Trophoblast cell (in vitro differentiated cells and primary cell): ENCODE measurements around the gene GRB7.

ENCODE experiments used
- DNase-seq, 2 donors: peaks; one replicate each; pipeline ENCODE4 v3.0.0-alpha.2; 2016
- H2AFZ ChIP-seq: 2 replicates; pipeline ENCODE4 v1.6.1; 2013; ENCODE audit warnings: low read length, moderate library complexity, mild to moderate bottlenecking; ENCODE audit not compliant: insufficient read depth, poor library complexity
- H2AK5ac ChIP-seq: 2 replicates; pipeline ENCODE4 v1.6.1; 2013; ENCODE audit warnings: mild to moderate bottlenecking, low read length
- H2BK120ac ChIP-seq: 2 replicates; pipeline ENCODE4 v1.6.1; 2013; ENCODE audit warnings: low read length, mild to moderate bottlenecking, moderate library complexity; ENCODE audit not compliant: insufficient read depth, poor library complexity
- H2BK12ac ChIP-seq: 2 replicates; pipeline ENCODE4 v1.6.1; 2013; ENCODE audit warnings: mild to moderate bottlenecking, low read length, moderate library complexity
- H2BK5ac ChIP-seq: 2 replicates; pipeline ENCODE4 v1.6.1; 2013; ENCODE audit warnings: low read length, low read depth, moderate library complexity, mild to moderate bottlenecking; ENCODE audit not compliant: poor library complexity
- H3K14ac ChIP-seq: 2 replicates; pipeline ENCODE4 v1.6.1; 2013; ENCODE audit warnings: mild to moderate bottlenecking, low read length
- H3K18ac ChIP-seq: 2 replicates; pipeline ENCODE4 v1.6.1; 2013; ENCODE audit warnings: mild to moderate bottlenecking, low read length
- H3K23ac ChIP-seq: 2 replicates; pipeline ENCODE4 v1.6.1; 2013; ENCODE audit warnings: low read length
- H3K27ac ChIP-seq: 2 replicates; pipeline ENCODE4 v1.5.1; 2013; ENCODE audit warnings: low read depth, mild to moderate bottlenecking, inconsistent platforms, low read length, moderate library complexity
- H3K27me3 ChIP-seq: 2 replicates; pipeline ENCODE4 v1.6.1; 2013; ENCODE audit warnings: inconsistent platforms, mild to moderate bottlenecking, low read length, moderate library complexity; ENCODE audit not compliant: insufficient read depth
- H3K36me3 ChIP-seq, 2 experiments: 1 replicate in 1 of 2; 2 replicates in 1 of 2; pipeline ENCODE4 v1.6.1; 2013; ENCODE audit warnings: low read length in 2 of 2, mild to moderate bottlenecking in 2 of 2, moderate library complexity in 1 of 2; ENCODE audit not compliant: insufficient read depth in 2 of 2, control insufficient read depth in 1 of 2
- H3K4ac ChIP-seq: 2 replicates; pipeline ENCODE4 v1.6.1; 2013; ENCODE audit warnings: low read depth, mild to moderate bottlenecking, low read length, moderate library complexity
- H3K4me1 ChIP-seq, 2 experiments: 1 replicate in 1 of 2; 2 replicates in 1 of 2; pipeline ENCODE4 v1.6.1; 2013; ENCODE audit warnings: low read length in 2 of 2, mild to moderate bottlenecking in 2 of 2, moderate library complexity in 1 of 2; ENCODE audit not compliant: insufficient read depth in 2 of 2, control insufficient read depth in 1 of 2
- H3K4me2 ChIP-seq: 2 replicates; pipeline ENCODE4 v1.6.1; 2013; ENCODE audit warnings: inconsistent platforms, mild to moderate bottlenecking, low read length, moderate library complexity
- H3K4me3 ChIP-seq: 2 replicates; pipeline ENCODE4 v1.5.1; 2013; ENCODE audit warnings: mild to moderate bottlenecking, low read depth, low read length, inconsistent platforms
- H3K79me1 ChIP-seq: one replicate; pipeline ENCODE4 v1.6.1; 2013; ENCODE audit warnings: low read length
- H3K79me2 ChIP-seq: 2 replicates; pipeline ENCODE4 v1.6.1; 2013; ENCODE audit warnings: low read length, mild to moderate bottlenecking; ENCODE audit not compliant: control insufficient read depth, insufficient read depth, poor library complexity
- H3K9ac ChIP-seq: 2 replicates; pipeline ENCODE4 v1.6.1; 2013; ENCODE audit warnings: mild to moderate bottlenecking, low read length
- H3K9me3 ChIP-seq: 2 replicates; pipeline ENCODE4 v1.6.1; 2013; ENCODE audit warnings: low read depth, mild to moderate bottlenecking, control low read depth, inconsistent platforms, low read length; ENCODE audit not compliant: insufficient read depth
- H4K12ac ChIP-seq: 2 replicates; pipeline ENCODE4 v1.6.1; 2013; ENCODE audit warnings: low read depth, mild to moderate bottlenecking, low read length, moderate library complexity
- H4K8ac ChIP-seq: 2 replicates; pipeline ENCODE4 v1.6.1; 2013; ENCODE audit warnings: low read depth, mild to moderate bottlenecking, low read length, moderate library complexity
- H4K91ac ChIP-seq: one replicate; pipeline ENCODE4 v1.6.1; 2013; ENCODE audit warnings: low read depth, mild to moderate bottlenecking, low read length, moderate library complexity
- WGBS: extraction: QIAGEN DNeasy Blood & Tissue Kit; methylation state at CpG from one replicate; pipeline ENCODE4 v1.1.7; 2013; ENCODE audit warnings: missing lambda C conversion rate; ENCODE audit not compliant: insufficient read length, insufficient coverage; ENCODE audit errors: extremely low coverage; 5-methylcytosine and 5-hydroxymethylcytosine counted together

Gene GRB7

DNA sequence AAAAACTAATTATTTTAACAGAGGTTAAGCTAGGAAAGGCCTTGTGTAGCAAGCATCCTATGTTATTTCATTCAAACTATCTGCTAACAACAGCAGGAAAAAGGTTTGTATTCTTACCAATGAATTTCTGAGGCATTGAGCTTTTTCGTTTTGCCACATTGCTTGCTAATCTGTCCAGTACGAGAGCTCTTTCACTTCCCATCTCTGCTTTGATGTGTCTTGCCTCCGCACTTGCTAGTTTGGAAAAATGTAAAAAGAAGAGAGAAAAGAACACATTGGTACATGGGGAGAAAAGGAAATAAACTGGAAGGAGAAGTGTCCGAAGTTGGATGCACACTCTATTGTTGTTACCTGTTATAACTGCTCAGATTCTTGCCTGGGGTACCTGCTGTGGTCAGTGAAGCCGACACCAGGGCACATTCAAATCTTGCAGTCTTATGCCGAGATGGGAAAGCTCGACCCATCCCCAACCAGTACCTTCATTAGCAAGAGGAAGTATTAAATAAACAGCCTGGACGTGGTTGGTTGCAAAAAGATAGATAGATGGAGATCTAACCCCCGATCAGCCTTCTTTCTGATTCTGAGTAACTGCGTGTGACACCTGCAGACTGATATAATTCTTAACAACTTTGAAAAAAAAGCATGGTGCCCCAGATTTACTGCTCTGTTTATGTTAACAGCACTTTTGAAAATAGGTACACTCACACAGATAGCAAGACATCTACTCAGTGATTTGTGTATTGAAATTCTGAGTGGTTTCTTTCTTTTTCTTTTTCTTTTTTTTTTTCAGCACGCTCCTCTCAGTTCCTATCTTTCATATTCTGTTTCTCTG is 40.0 kb downstream of the GRB7 start:
- Histone ChIP-seq H3K4me3 (no peak overlapping the region), H3K27me3 (no peaks in the 10 kb centered on the region), H3K79me1 (peaks cover 2% of the 10 kb centered on the region), H2BK120ac (no peak overlapping the region), H3K9me3 (no peaks in the 10 kb centered on the region), H4K91ac (no peak overlapping the region), H2AK5ac (no peak overlapping the region), H4K12ac (no peak overlapping the region), H3K4me2 (no peak overlapping the region), H2BK12ac (no peak overlapping the region), H3K36me3 (no peaks in the 10 kb centered on the region), H3K9ac (no peak overlapping the region), H3K14ac (no peak overlapping the region), H2BK5ac (no peak overlapping the region), H4K8ac (no peak overlapping the region), H3K18ac (no peak overlapping the region), H3K4me1 (peaks cover 2 to 11% of the 10 kb centered on the region in 2 experiments), H2AFZ (no peak overlapping the region), H3K79me2 (no peaks in the 10 kb centered on the region), H3K4ac (no peak overlapping the region), H3K27ac (no peak overlapping the region), H3K23ac (no peak overlapping the region)
- no peak for DNase-seq
- WGBS = no CpG with 5 or more reads among the region's 11 CpGs

DNA sequence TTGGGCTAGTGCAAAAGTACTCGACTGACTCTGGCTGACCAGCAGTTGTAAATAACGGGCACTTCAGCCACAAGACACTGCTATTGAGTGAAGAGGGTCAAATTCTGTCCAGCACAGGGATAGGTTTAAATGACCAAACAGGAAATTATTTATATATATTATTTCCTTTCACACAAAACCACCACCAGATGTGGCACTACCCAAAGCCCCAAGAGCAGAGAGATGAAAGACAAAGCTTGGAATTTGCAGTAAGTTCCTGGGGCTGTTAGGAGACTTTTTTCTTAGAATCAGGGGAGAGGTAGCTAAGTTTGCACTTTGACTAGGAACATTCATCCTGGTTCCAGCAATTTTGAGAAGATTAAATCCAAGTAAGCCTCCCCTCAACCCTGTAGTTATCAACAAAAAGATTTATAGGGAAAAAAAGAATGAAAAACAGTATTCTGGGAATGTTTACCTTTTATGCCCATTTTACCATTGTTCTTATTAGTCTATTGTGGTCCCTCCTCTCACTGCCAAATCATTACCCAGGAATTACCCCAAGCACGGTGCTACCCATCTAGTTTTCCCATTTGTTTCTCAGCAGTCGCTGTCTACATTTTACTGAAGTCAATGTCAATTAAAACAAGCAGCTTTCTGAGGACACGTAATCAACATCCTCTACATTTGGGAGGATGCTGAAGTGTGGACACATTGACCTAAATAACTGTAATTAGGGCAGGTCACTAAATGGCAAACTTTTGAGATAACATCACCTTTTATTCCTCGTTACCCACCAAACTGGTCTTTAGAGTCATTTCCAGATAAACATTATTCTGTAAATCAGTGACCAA is 43.5 kb downstream of the GRB7 start:
- no peak overlapping the region for H4K91ac ChIP-seq
- H3K9ac ChIP-seq = no peak overlapping the region
- H3K27ac ChIP-seq = no peak overlapping the region
- no peak overlapping the region for H2AK5ac ChIP-seq
- no peak overlapping the region for H3K23ac ChIP-seq
- H3K4me3 ChIP-seq = no peak overlapping the region
- no peak overlapping the region for H4K12ac ChIP-seq
- H2BK5ac ChIP-seq = no peak overlapping the region
- no peaks in the 10 kb centered on the region for H3K9me3 ChIP-seq
- no peak overlapping the region for H3K14ac ChIP-seq
- no peak overlapping the region for H2BK120ac ChIP-seq
- no peaks in the 10 kb centered on the region for H3K79me2 ChIP-seq
- H2BK12ac ChIP-seq = no peak overlapping the region
- no peaks in the 10 kb centered on the region for H3K27me3 ChIP-seq
- H3K18ac ChIP-seq = no peak overlapping the region
- peaks cover 2% of the 10 kb centered on the region for H3K79me1 ChIP-seq
- no peak overlapping the region for H3K4ac ChIP-seq
- peaks cover 0 to 7% of the 10 kb centered on the region in 2 experiments for H3K4me1 ChIP-seq
- H3K4me2 ChIP-seq = no peak overlapping the region
- WGBS = no CpG with 5 or more reads among the region's 6 CpGs
- no peak overlapping the region for H2AFZ ChIP-seq
- peak in 1 of 2 donors; percentile 42 for DNase-seq
- no peak overlapping the region for H4K8ac ChIP-seq
- no peaks in the 10 kb centered on the region for H3K36me3 ChIP-seq

DNA sequence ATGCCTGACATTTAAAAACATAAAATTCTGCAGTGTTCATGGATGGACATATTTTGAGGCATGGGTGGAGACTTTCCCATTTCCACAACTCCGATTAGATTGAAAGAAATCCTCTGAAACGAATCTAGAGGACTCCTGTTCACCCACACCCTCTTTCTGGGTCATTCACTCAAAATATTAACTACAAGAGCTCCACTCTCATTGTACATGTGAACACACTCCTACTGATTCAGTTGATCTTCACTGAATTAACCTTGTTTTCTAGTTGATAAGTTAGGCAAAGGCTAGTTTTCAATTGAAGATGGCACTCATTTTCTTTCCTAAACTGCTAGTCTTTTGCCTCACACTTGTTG is 44.1 kb downstream of the GRB7 start:
- no peak for DNase-seq
- no peaks in the 10 kb centered on the region for H3K36me3 ChIP-seq
- peak overlapping the region; percentile 15 for H3K27ac ChIP-seq
- H3K18ac ChIP-seq = no peak overlapping the region
- H3K4ac ChIP-seq = no peak overlapping the region
- H2BK120ac ChIP-seq = no peak overlapping the region
- H3K27me3 ChIP-seq = no peaks in the 10 kb centered on the region
- no peak overlapping the region for H2BK12ac ChIP-seq
- no peaks in the 10 kb centered on the region for H3K9me3 ChIP-seq
- H3K79me1 ChIP-seq = peaks cover 2% of the 10 kb centered on the region
- H4K12ac ChIP-seq = no peak overlapping the region
- no peak overlapping the region for H2AFZ ChIP-seq
- H3K79me2 ChIP-seq = no peaks in the 10 kb centered on the region
- no peak overlapping the region for H2AK5ac ChIP-seq
- H4K91ac ChIP-seq = peak overlapping the region; percentile 79
- no peak overlapping the region for H3K9ac ChIP-seq
- no CpG with 5 or more reads among the region's 2 CpGs for WGBS
- peaks cover 0 to 7% of the 10 kb centered on the region in 2 experiments for H3K4me1 ChIP-seq
- peak overlapping the region; percentile 52 for H3K4me2 ChIP-seq
- H2BK5ac ChIP-seq = no peak overlapping the region
- H3K14ac ChIP-seq = no peak overlapping the region
- no peak overlapping the region for H4K8ac ChIP-seq
- no peak overlapping the region for H3K4me3 ChIP-seq
- H3K23ac ChIP-seq = no peak overlapping the region

DNA sequence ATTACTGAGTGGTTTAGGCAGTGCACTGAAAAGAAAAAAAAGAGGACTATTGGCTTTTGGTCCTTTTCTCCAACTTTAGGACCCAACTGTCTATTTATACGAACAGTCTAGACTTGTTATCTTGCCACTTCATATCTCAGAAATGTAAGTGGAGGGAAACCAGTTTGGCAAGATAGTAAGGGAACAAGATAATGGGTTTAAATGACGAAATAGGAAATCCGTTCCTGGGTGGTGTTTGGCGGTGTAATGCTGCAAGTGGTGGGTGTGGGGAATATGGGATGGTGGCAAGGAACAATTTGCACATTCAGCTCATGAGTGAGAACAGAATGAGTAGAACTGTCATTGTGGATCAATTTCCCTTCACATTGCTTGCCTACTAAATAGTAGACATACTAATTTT is 44.7 kb downstream of the GRB7 start:
- no peak overlapping the region for H4K91ac ChIP-seq
- no peak overlapping the region for H3K23ac ChIP-seq
- no peak overlapping the region for H3K4ac ChIP-seq
- DNase-seq = peak; percentile 74 to 98
- H2BK120ac ChIP-seq = no peak overlapping the region
- H2AFZ ChIP-seq = no peak overlapping the region
- H3K36me3 ChIP-seq = no peaks in the 10 kb centered on the region
- no peak overlapping the region for H3K18ac ChIP-seq
- H4K12ac ChIP-seq = no peak overlapping the region
- no peak overlapping the region for H4K8ac ChIP-seq
- peaks cover 2% of the 10 kb centered on the region for H3K79me1 ChIP-seq
- H3K27me3 ChIP-seq = no peaks in the 10 kb centered on the region
- H3K4me1 ChIP-seq = peaks cover 0 to 7% of the 10 kb centered on the region in 2 experiments
- peak overlapping the region; percentile 52 for H3K4me2 ChIP-seq
- H3K9ac ChIP-seq = no peak overlapping the region
- H3K27ac ChIP-seq = peak overlapping the region; percentile 15
- H2BK12ac ChIP-seq = no peak overlapping the region
- H2AK5ac ChIP-seq = no peak overlapping the region
- no peak overlapping the region for H3K4me3 ChIP-seq
- H3K9me3 ChIP-seq = no peaks in the 10 kb centered on the region
- WGBS = no CpG with 5 or more reads among the region's 4 CpGs
- H3K79me2 ChIP-seq = no peaks in the 10 kb centered on the region
- H3K14ac ChIP-seq = no peak overlapping the region
- no peak overlapping the region for H2BK5ac ChIP-seq
